Testis (tissue), 2 donors: ENCODE data around the gene CTAG2.
"Not testable (repeated sequence)": the region's sequence is repeated elsewhere in the genome, so short reads cannot be mapped to it uniquely, and the experiment has no call there.

ENCODE experiments used
- POLR2A ChIP-seq: fragments of 450-650 bp; IDR thresholded peaks from one replicate; pipeline ENCODE4 v1.6.1; 2017; ENCODE audit warnings: antibody characterized with exemption, mild to moderate bottlenecking, moderate library complexity
- TF ChIP-seq, protein P1 (sequence below), 3 experiments: fragments of 450-650 bp in 2 of 3; fragments of 200-600 bp in 1 of 3; sonication (generic) in 1 of 3; IDR thresholded peaks; one replicate each; pipeline ENCODE4 v1.5.1; 2016 to 2019; ENCODE audit warnings: antibody characterized with exemption in 3 of 3, mild to moderate bottlenecking in 2 of 3, moderate library complexity in 1 of 3

- TF ChIP-seq, protein P1, sequence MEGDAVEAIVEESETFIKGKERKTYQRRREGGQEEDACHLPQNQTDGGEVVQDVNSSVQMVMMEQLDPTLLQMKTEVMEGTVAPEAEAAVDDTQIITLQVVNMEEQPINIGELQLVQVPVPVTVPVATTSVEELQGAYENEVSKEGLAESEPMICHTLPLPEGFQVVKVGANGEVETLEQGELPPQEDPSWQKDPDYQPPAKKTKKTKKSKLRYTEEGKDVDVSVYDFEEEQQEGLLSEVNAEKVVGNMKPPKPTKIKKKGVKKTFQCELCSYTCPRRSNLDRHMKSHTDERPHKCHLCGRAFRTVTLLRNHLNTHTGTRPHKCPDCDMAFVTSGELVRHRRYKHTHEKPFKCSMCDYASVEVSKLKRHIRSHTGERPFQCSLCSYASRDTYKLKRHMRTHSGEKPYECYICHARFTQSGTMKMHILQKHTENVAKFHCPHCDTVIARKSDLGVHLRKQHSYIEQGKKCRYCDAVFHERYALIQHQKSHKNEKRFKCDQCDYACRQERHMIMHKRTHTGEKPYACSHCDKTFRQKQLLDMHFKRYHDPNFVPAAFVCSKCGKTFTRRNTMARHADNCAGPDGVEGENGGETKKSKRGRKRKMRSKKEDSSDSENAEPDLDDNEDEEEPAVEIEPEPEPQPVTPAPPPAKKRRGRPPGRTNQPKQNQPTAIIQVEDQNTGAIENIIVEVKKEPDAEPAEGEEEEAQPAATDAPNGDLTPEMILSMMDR (IDR thresholded peaks at IDR 0.05): not testable (repeated sequence)
- not testable (repeated sequence) for TF ChIP-seq POLR2A
These were observed 11.6 kb downstream of the CTAG2 start for GRCh38 chrX:154641740-154642139.
